GM12878 (cell line): ENCODE measurements around the gene RNF126. TPM values are rescaled to one million over a fixed set of nuclear protein-coding genes. Genes with fewer than 3 reads are reported as not detected.

ENCODE experiments used
- ATAC-seq: fragments of 200-7000 bp; cut with Tn5 transposase; 3 replicates; pipeline ENCODE4 v1.9.1; 2020; ENCODE audit warnings: mild to moderate bottlenecking, moderate library complexity
- BruUV-seq: library from RNA; stranded (reverse); fragments of 400-500 nt; replicated peaks from 2 replicates; lab custom pipeline; 2021; lab: Mats Ljungman, UMichigan
- CTCF ChIA-PET: fragments of 300-600 bp; sonication (Branson Sonifier 250); formaldehyde crosslinking; extraction: SDS; loops from one replicate; lab custom pipeline; 2021; ENCODE audit warnings: inconsistent platforms; lab: Yijun Ruan, JAX
- POLR2A ChIA-PET: fragments of 350-600 bp; formaldehyde crosslinking; extraction: SDS; loops from one replicate; lab custom pipeline; 2021; ENCODE audit warnings: inconsistent platforms; lab: Charles Lee
- RAD21 ChIA-PET: fragments of 300-600 bp; sonication (Branson Sonifier 250); formaldehyde crosslinking; loops from one replicate; lab custom pipeline; 2023; ENCODE audit warnings: antibody characterized with exemption; ENCODE audit not compliant: unreplicated experiment; lab: Charles Lee
- SMC1A ChIA-PET: fragments of 300-600 bp; sonication (Branson Sonifier 250); formaldehyde crosslinking; loops from one replicate; lab custom pipeline; 2023; ENCODE audit not compliant: unreplicated experiment, uncharacterized antibody; lab: Charles Lee
- DNase-seq: peaks from one replicate; pipeline ENCODE4 v3.0.0-alpha.2; 2011; ENCODE audit warnings: low read depth, low spot score
- FAIRE-seq: peaks from 3 replicates; lab custom pipeline; 2011; peaks lifted over from hg19 to GRCh38; lab: Jason Lieb, UNC
- H2AFZ ChIP-seq: 2 replicates; pipeline ENCODE4 v1.6.0; 2011; ENCODE audit warnings: low read depth, low read length, control low read depth; ENCODE audit not compliant: control insufficient read depth
- H3K27ac ChIP-seq: 2 replicates; pipeline ENCODE4 v1.5.1; 2011; ENCODE audit warnings: control low read depth; ENCODE audit not compliant: control insufficient read depth, insufficient read depth
- H3K27me3 ChIP-seq, 2 experiments: replicated peaks in 1 of 2; 2 replicates each; pipeline versions ENCODE4 v1.6.0 to v1.6.1; 2011; ENCODE audit warnings: low read length in 1 of 2; ENCODE audit not compliant: control insufficient read depth in 2 of 2, insufficient read depth in 2 of 2
- H3K36me3 ChIP-seq, 2 experiments: 2 replicates each; pipeline ENCODE4 v1.5.1; 2011; ENCODE audit warnings: low read length in 1 of 2; ENCODE audit not compliant: control insufficient read depth in 2 of 2, insufficient read depth in 2 of 2
- H3K4me1 ChIP-seq: 2 replicates; pipeline ENCODE4 v1.6.1; 2011; ENCODE audit warnings: mild to moderate bottlenecking, low read length, moderate library complexity, mixed read lengths; ENCODE audit not compliant: control insufficient read depth, insufficient read depth
- H3K4me2 ChIP-seq: 2 replicates; pipeline ENCODE4 v1.6.0; 2011; ENCODE audit warnings: control low read depth; ENCODE audit not compliant: control insufficient read depth, insufficient read depth
- H3K4me3 ChIP-seq: fragments of 200-600 bp; sonication (generic); 2 replicates; pipeline ENCODE4 v1.5.1; 2016
- H3K79me2 ChIP-seq: 2 replicates; pipeline ENCODE4 v1.6.0; 2011; ENCODE audit warnings: low read length; ENCODE audit not compliant: control insufficient read depth, insufficient read depth
- H3K9ac ChIP-seq: 2 replicates; pipeline ENCODE4 v1.8.0; 2011; ENCODE audit warnings: low read length, control low read depth, mixed read lengths; ENCODE audit not compliant: control insufficient read depth, insufficient read depth
- H3K9me3 ChIP-seq: replicated peaks from 3 replicates; pipeline ENCODE4 v1.5.1; 2011; ENCODE audit warnings: mild to moderate bottlenecking, low read length; ENCODE audit not compliant: control insufficient read depth, insufficient read depth
- H4K20me1 ChIP-seq: 2 replicates; pipeline ENCODE4 v1.6.0; 2011; ENCODE audit not compliant: control insufficient read depth, insufficient read depth
- GABPA ChIP-seq: IDR thresholded peaks from 2 replicates; pipeline ENCODE4 v1.6.1; 2014; ENCODE audit warnings: antibody characterized with exemption, low read depth, mild to moderate bottlenecking, inconsistent platforms
- HSF1 ChIP-seq: fragments of 150-350 bp; IDR thresholded peaks from 2 replicates; pipeline ENCODE4 v1.6.1; 2014; ENCODE audit warnings: mild to moderate bottlenecking, low read depth, low read length
- MLLT1 ChIP-seq: fragments of 450-650 bp; IDR thresholded peaks from 2 replicates; pipeline ENCODE4 v1.6.1; 2016; ENCODE audit warnings: mild to moderate bottlenecking
- POLR2AphosphoS2 ChIP-seq: IDR thresholded peaks from 2 replicates; pipeline ENCODE4 v1.6.1; 2011; ENCODE audit warnings: low read depth, mild to moderate bottlenecking, low read length, improper control_type of control experiment, moderate library complexity
- USF1 ChIP-seq: IDR thresholded peaks from 2 replicates; pipeline ENCODE4 v1.6.1; 2011; ENCODE audit warnings: borderline replicate concordance, low read depth, mild to moderate bottlenecking, moderate library complexity, mixed read lengths, low read length; ENCODE audit not compliant: insufficient read depth; ENCODE audit errors: extremely low read length
- ZBTB40 ChIP-seq: fragments of 450-650 bp; IDR thresholded peaks from 2 replicates; pipeline ENCODE4 v1.6.1; 2016; ENCODE audit warnings: mild to moderate bottlenecking, moderate library complexity, borderline replicate concordance
- WGBS: methylation state at CpG from one replicate; pipeline ENCODE4 v1.1.6; 2016; ENCODE audit warnings: low lambda C conversion rate; ENCODE audit not compliant: insufficient replicate concordance, insufficient coverage; ENCODE audit errors: missing lambda C conversion rate; 5-methylcytosine and 5-hydroxymethylcytosine counted together
- in situ Hi-C: fragments of 300-500 bp; cut with MboI; formaldehyde crosslinking; loops from 9 replicates; pipeline ENCODE4 v1.14.3; 2018; ENCODE audit warnings: mixed read lengths
- intact Hi-C: fragments of 100-400 bp; cut with micrococcal nuclease; formaldehyde crosslinking; loops from one replicate; pipeline ENCODE4 v1.14.2; 2022; ENCODE audit not compliant: unreplicated experiment
- polyA plus RNA-seq, 11 experiments: library from polyadenylated mRNA; depleted of rRNA in 4 of 11; unstranded in 6 of 11; stranded (reverse) in 5 of 11; fragments of >200 nt; fragmentation: Nextera tagmentation in 4 of 11; fragmentation: Illumina TruSeq in 1 of 11; extraction: Ambion mirVana in 4 of 11; extraction: Trizol in 1 of 11; gene quantifications; 1 replicate in 1 of 11; 2 replicates in 10 of 11; pipeline versions ENCODE4 v1.2.1 to v1.2.3, GENCODE V29; 2011 to 2016; ENCODE audit warnings: inconsistent platforms in 2 of 11, missing spikeins in 2 of 11, low read depth in 1 of 11
- total RNA-seq, 4 experiments: library from RNA; depleted of rRNA in 3 of 4; stranded (reverse); fragments of >200 nt in 3 of 4; fragmentation: Illumina TruSeq in 1 of 4; extraction: Trizol in 1 of 4; gene quantifications; 2 replicates each; pipeline versions ENCODE4 v1.2.1 to v1.2.3, GENCODE V29; 2013 to 2021
- TF ChIP-seq, protein P1 (sequence below): fragments of 150-350 bp; IDR thresholded peaks from 2 replicates; pipeline ENCODE4 v1.6.1; 2016; ENCODE audit warnings: low read depth, low read length

Gene RNF126
- total and polyA plus RNA-seq, 10 of the 15 experiments (the other 5 are each of a cell fraction or from before 2014, with no cell fraction given) = 0.45 to 100 (median 50.6) TPM

GRCh38 chr19:663682-664117, 686 bp upstream of the RNF126 start:
- H3K9ac ChIP-seq = peak overlapping the region; percentile 75
- WGBS = 36% methylated on average over 17 of the region's 18 CpGs
- peak overlapping the region; percentile 74 for H3K27ac ChIP-seq
- DNase-seq = no peak
- H3K79me2 ChIP-seq = peaks cover 43% of the 10 kb centered on the region
- in situ Hi-C loops = no loop called here
- no peaks in the 10 kb centered on the region for H3K27me3 ChIP-seq
- H4K20me1 ChIP-seq = peaks cover 12% of the 10 kb centered on the region
- no TSS peak for BruUV-seq
- SMC1A ChIA-PET = interaction anchor here (0.9 to 1.3 kb wide), 3 partner anchors 11 to 70 kb away, joined by 3 to 4 read pairs (median 4); no protein-coding TSS in a partner anchor
- H3K4me1 ChIP-seq = peaks cover 19% of the 10 kb centered on the region
- peak overlapping the region; percentile 98 for H3K4me2 ChIP-seq
- H2AFZ ChIP-seq = peak overlapping the region; percentile 85
- H3K9me3 ChIP-seq = no peaks in the 10 kb centered on the region; the same call in 2 of the 3 replicates
- CTCF ChIA-PET = interaction anchor here (0.6 to 1.7 kb wide), 7 partner anchors 27 to 77 kb away, joined by 3 to 18 read pairs (median 3); partner anchors contain the start of gene POLRMT
- H3K4me3 ChIP-seq = peak overlapping the region; percentile 66
- ATAC-seq = no peak
- intact Hi-C loops = loop anchor here (2.0 kb wide), 1 partner anchor 17 kb away; no protein-coding TSS in a partner anchor
- no peak for FAIRE-seq
- TF ChIP-seq, protein P1, sequence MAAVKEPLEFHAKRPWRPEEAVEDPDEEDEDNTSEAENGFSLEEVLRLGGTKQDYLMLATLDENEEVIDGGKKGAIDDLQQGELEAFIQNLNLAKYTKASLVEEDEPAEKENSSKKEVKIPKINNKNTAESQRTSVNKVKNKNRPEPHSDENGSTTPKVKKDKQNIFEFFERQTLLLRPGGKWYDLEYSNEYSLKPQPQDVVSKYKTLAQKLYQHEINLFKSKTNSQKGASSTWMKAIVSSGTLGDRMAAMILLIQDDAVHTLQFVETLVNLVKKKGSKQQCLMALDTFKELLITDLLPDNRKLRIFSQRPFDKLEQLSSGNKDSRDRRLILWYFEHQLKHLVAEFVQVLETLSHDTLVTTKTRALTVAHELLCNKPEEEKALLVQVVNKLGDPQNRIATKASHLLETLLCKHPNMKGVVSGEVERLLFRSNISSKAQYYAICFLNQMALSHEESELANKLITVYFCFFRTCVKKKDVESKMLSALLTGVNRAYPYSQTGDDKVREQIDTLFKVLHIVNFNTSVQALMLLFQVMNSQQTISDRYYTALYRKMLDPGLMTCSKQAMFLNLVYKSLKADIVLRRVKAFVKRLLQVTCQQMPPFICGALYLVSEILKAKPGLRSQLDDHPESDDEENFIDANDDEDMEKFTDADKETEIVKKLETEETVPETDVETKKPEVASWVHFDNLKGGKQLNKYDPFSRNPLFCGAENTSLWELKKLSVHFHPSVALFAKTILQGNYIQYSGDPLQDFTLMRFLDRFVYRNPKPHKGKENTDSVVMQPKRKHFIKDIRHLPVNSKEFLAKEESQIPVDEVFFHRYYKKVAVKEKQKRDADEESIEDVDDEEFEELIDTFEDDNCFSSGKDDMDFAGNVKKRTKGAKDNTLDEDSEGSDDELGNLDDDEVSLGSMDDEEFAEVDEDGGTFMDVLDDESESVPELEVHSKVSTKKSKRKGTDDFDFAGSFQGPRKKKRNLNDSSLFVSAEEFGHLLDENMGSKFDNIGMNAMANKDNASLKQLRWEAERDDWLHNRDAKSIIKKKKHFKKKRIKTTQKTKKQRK = no peak
- TF ChIP-seq MLLT1 (peak; percentile 97), HSF1 (no peak), ZBTB40 (peak; percentile 52), USF1 (no peak), POLR2AphosphoS2 (no peak), GABPA (no peak)
- POLR2A ChIA-PET = interaction anchor here (0.6 to 0.8 kb wide), 4 partner anchors 29 to 58 kb away, joined by 3 to 6 read pairs (median 4); partner anchors contain the start of gene POLRMT
- RAD21 ChIA-PET = interaction anchor here (0.8 to 1.4 kb wide), 6 partner anchors 16 to 200 kb away, joined by 3 to 9 read pairs (median 3); no protein-coding TSS in a partner anchor
- H3K36me3 ChIP-seq = peaks cover 0 to 5% of the 10 kb centered on the region in 2 experiments; a peak in 2 of 4 replicates
